UCSD-AML1 (cell line): ENCODE data around the gene FAXC.
"Not testable (repeated sequence)": the region's sequence is repeated elsewhere in the genome, so short reads cannot be mapped to it uniquely, and the experiment has no call there.

ENCODE experiments used
- DNase-seq: peaks from one replicate; lab custom pipeline; 2025; ENCODE audit not compliant: unreplicated experiment; lab: John Stamatoyannopoulos, UW

The FAXC gene

GRCh38 chr6:99288668-99289067 lies 60.8 kb downstream of the FAXC start:
- DNase-seq: no peak

GRCh38 chr6:99287523-99287922 lies 62.0 kb downstream of the FAXC start:
- DNase-seq: no peak

GRCh38 chr6:99285881-99286280 lies 63.6 kb downstream of the FAXC start:
- no peak for DNase-seq

- DNase-seq: no peak
Observed at GRCh38 chr6:99282479-99283062, 66.9 kb downstream of the FAXC start.

GRCh38 chr6:99276747-99277146 lies 72.7 kb downstream of the FAXC start:
- no peak for DNase-seq

- no peak for DNase-seq
Observed at GRCh38 chr6:99270826-99271225, 78.6 kb downstream of the FAXC start.

GRCh38 chr6:99270030-99270429 lies 79.4 kb downstream of the FAXC start:
- no peak for DNase-seq

GRCh38 chr6:99269207-99269606 lies 80.3 kb downstream of the FAXC start:
- DNase-seq: no peak

- DNase-seq: not testable (repeated sequence)
Observed at GRCh38 chr6:99266996-99267395, 82.5 kb downstream of the FAXC start.

GRCh38 chr6:99265447-99265846 lies 84.0 kb downstream of the FAXC start:
- not testable (repeated sequence) for DNase-seq

- no peak for DNase-seq
Observed at GRCh38 chr6:99254616-99255550, 94.6 kb downstream of the FAXC start.

GRCh38 chr6:99253271-99253670 lies 96.2 kb downstream of the FAXC start:
- no peak for DNase-seq

- DNase-seq: no peak
Observed at GRCh38 chr6:99252421-99252820, 97.1 kb downstream of the FAXC start.

- no peak for DNase-seq
Observed at GRCh38 chr6:99250476-99250875, 99.0 kb downstream of the FAXC start.

- no peak for DNase-seq
Observed at GRCh38 chr6:99246602-99247001, 102.9 kb downstream of the FAXC start.

GRCh38 chr6:99241905-99242534 lies 107.5 kb downstream of the FAXC start:
- DNase-seq: no peak

GRCh38 chr6:99236010-99236409 lies 113.5 kb downstream of the FAXC start:
- no peak for DNase-seq

- no peak for DNase-seq
Observed at GRCh38 chr6:99233219-99233618, 116.3 kb downstream of the FAXC start.

GRCh38 chr6:99232056-99232455 lies 117.4 kb downstream of the FAXC start:
- DNase-seq: no peak

GRCh38 chr6:99225172-99225571 lies 124.3 kb downstream of the FAXC start:
- no peak for DNase-seq
